PC-9 (cell line): Measurements from ENCODE around the gene TRMT13. TPM values are rescaled to one million over a fixed set of nuclear protein-coding genes. Genes with fewer than 3 reads are reported as not detected.
"Not testable (repeated sequence)": the region's sequence is repeated elsewhere in the genome, so short reads cannot be mapped to it uniquely, and the experiment has no call there.

Source experiments
- BruUV-seq: library from RNA; stranded (reverse); fragments of 400-500 nt; replicated peaks from 2 replicates; lab custom pipeline; 2021; lab: Mats Ljungman, UMichigan
- CTCF ChIA-PET: fragments of 300-600 bp; sonication (Branson Sonifier 250); formaldehyde crosslinking; loops from one replicate; lab custom pipeline; 2022; ENCODE audit warnings: antibody characterized with exemption; lab: Charles Lee
- POLR2A ChIA-PET: fragments of 300-600 bp; sonication (Branson Sonifier 250); formaldehyde crosslinking; loops from one replicate; lab custom pipeline; 2022; ENCODE audit warnings: antibody characterized with exemption; ENCODE audit not compliant: unreplicated experiment; lab: Charles Lee
- DNase-seq, 2 experiments: peaks; one replicate each; pipeline versions ENCODE4 v3.0.0 to v3.0.0-alpha.2; 2015 to 2022; ENCODE audit warnings: mixed read lengths in 1 of 2
- H2AFZ ChIP-seq: fragments of 200-600 bp; sonication (generic); 2 replicates; pipeline ENCODE4 v1.8.1; 2017; ENCODE audit warnings: antibody characterized with exemption
- H3F3A ChIP-seq: fragments of 200-600 bp; sonication (generic); 2 replicates; pipeline ENCODE4 v1.8.1; 2017; ENCODE audit warnings: antibody characterized with exemption, mild to moderate bottlenecking, low read depth; ENCODE audit not compliant: insufficient read depth
- H3K27ac ChIP-seq: fragments of 200-600 bp; sonication (generic); 2 replicates; pipeline ENCODE4 v1.6.1; 2016; ENCODE audit warnings: mixed run types
- H3K27me3 ChIP-seq: fragments of 200-600 bp; sonication (generic); 2 replicates; pipeline ENCODE4 v1.6.1; 2016; ENCODE audit warnings: low read depth, mixed run types; ENCODE audit not compliant: insufficient read depth
- H3K36me3 ChIP-seq: fragments of 200-600 bp; sonication (generic); 2 replicates; pipeline ENCODE4 v1.6.1; 2016; ENCODE audit warnings: low read depth, mixed run types
- H3K4me1 ChIP-seq: fragments of 200-600 bp; sonication (generic); replicated peaks from 2 replicates; pipeline ENCODE4 v1.6.1; 2016; ENCODE audit warnings: mixed run types; ENCODE audit not compliant: insufficient read depth
- H3K4me2 ChIP-seq: fragments of 200-600 bp; sonication (generic); 2 replicates; pipeline ENCODE4 v1.6.1; 2017; ENCODE audit warnings: mixed run types
- H3K4me3 ChIP-seq: fragments of 200-600 bp; sonication (generic); 2 replicates; pipeline ENCODE4 v1.6.1; 2016; ENCODE audit warnings: mixed run types
- H3K79me2 ChIP-seq: fragments of 200-600 bp; sonication (generic); 2 replicates; pipeline ENCODE4 v1.6.1; 2017; ENCODE audit warnings: low read depth, mixed run types
- H3K9me2 ChIP-seq: fragments of 200-600 bp; sonication (generic); 2 replicates; pipeline ENCODE4 v1.8.1; 2017; ENCODE audit warnings: mild to moderate bottlenecking; ENCODE audit not compliant: insufficient read depth
- H3K9me3 ChIP-seq: fragments of 200-600 bp; sonication (generic); 2 replicates; pipeline ENCODE4 v1.8.1; 2016; ENCODE audit warnings: low read depth; ENCODE audit not compliant: insufficient read depth
- H4K20me1 ChIP-seq: fragments of 200-600 bp; sonication (generic); 2 replicates; pipeline ENCODE4 v1.8.1; 2017; ENCODE audit not compliant: insufficient read depth
- EZH2 ChIP-seq: fragments of 200-600 bp; sonication (generic); IDR thresholded peaks from 2 replicates; pipeline ENCODE4 v1.8.0; 2017; ENCODE audit warnings: antibody characterized with exemption, low read depth
- intact Hi-C: fragments of 100-400 bp; cut with micrococcal nuclease; formaldehyde crosslinking; loops from one replicate; pipeline ENCODE4 v1.10.0; 2022; ENCODE audit not compliant: unreplicated experiment
- total RNA-seq: library from RNA; stranded (reverse); gene quantifications from 2 replicates; pipeline ENCODE4 v1.2.3, GENCODE V29; 2021
- TF ChIP-seq, protein P1 (sequence below): fragments of 200-600 bp; sonication (generic); conservative IDR thresholded peaks from 2 replicates; pipeline ENCODE4 v1.6.1; 2017; ENCODE audit warnings: mixed run types, antibody characterized with exemption, mild to moderate bottlenecking, moderate library complexity

Gene TRMT13
- total RNA-seq, 1 experiment from 2014 or later = 14.2 TPM

GRCh38 chr1:100187912-100188311, 54.9 kb downstream of the TRMT13 start:
- H3K27me3 ChIP-seq = no peaks in the 10 kb centered on the region
- ChIA-PET POLR2A (no interaction called here), CTCF (no interaction called here)
- no peak overlapping the region for H3K4me3 ChIP-seq
- no TSS peak for BruUV-seq
- H4K20me1 ChIP-seq = no peaks in the 10 kb centered on the region
- intact Hi-C loops = no loop called here
- no peak overlapping the region for H3K4me2 ChIP-seq
- H3K36me3 ChIP-seq = no peaks in the 10 kb centered on the region
- no peak overlapping the region for H3K27ac ChIP-seq
- H2AFZ ChIP-seq = no peak overlapping the region
- H3K9me2 ChIP-seq = no peaks in the 10 kb centered on the region
- H3K9me3 ChIP-seq = no peaks in the 10 kb centered on the region
- TF ChIP-seq, protein P1, sequence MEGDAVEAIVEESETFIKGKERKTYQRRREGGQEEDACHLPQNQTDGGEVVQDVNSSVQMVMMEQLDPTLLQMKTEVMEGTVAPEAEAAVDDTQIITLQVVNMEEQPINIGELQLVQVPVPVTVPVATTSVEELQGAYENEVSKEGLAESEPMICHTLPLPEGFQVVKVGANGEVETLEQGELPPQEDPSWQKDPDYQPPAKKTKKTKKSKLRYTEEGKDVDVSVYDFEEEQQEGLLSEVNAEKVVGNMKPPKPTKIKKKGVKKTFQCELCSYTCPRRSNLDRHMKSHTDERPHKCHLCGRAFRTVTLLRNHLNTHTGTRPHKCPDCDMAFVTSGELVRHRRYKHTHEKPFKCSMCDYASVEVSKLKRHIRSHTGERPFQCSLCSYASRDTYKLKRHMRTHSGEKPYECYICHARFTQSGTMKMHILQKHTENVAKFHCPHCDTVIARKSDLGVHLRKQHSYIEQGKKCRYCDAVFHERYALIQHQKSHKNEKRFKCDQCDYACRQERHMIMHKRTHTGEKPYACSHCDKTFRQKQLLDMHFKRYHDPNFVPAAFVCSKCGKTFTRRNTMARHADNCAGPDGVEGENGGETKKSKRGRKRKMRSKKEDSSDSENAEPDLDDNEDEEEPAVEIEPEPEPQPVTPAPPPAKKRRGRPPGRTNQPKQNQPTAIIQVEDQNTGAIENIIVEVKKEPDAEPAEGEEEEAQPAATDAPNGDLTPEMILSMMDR = no peak
- TF ChIP-seq EZH2 = no peak
- H3F3A ChIP-seq = no peaks in the 10 kb centered on the region; the same call in 1 of the 2 replicates
- no peak for DNase-seq
- no peaks in the 10 kb centered on the region for H3K4me1 ChIP-seq
- H3K79me2 ChIP-seq = no peaks in the 10 kb centered on the region

- Histone ChIP-seq H3K9me3 (no peaks in the 10 kb centered on the region), H2AFZ (no peak overlapping the region), H3K4me3 (no peak overlapping the region), H3K27me3 (no peaks in the 10 kb centered on the region), H3K79me2 (no peaks in the 10 kb centered on the region), H3K36me3 (no peaks in the 10 kb centered on the region), H4K20me1 (no peaks in the 10 kb centered on the region), H3F3A (no peaks in the 10 kb centered on the region; the same call in 1 of the 2 replicates), H3K27ac (no peak overlapping the region), H3K9me2 (no peaks in the 10 kb centered on the region), H3K4me2 (no peak overlapping the region), H3K4me1 (no peaks in the 10 kb centered on the region)
- TF ChIP-seq EZH2 = no peak
- TF ChIP-seq, protein P1 = no peak
- POLR2A ChIA-PET = no interaction called here
- CTCF ChIA-PET = no interaction called here
- DNase-seq = no peak
- no TSS peak for BruUV-seq
- intact Hi-C loops = no loop called here
Measured at GRCh38 chr1:100188617-100189016, 55.7 kb downstream of the TRMT13 start.

DNA sequence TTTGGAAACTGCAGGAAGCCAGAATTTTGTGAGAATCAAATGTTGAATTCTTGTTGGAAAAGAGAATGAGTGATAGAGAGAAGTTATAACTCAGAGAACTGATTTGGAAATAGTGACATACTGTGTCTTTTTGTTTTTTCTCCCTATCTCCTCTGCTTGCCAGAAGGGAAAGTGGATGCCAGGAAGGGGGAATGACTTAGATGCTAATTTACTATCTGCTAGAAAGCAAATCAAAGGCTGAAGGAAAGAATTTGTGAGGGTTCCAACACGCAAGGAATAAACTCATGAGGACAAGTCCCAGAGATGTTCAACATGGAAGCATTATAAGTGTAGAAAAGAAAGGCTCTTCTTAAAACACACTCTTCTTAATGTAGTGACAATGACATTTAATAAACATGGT, 65.6 kb downstream of the TRMT13 start:
- no peaks in the 10 kb centered on the region for H4K20me1 ChIP-seq
- ChIA-PET CTCF (no interaction called here), POLR2A (no interaction called here)
- intact Hi-C loops = no loop called here
- no peak overlapping the region for H3K27ac ChIP-seq
- no peak overlapping the region for H3K4me2 ChIP-seq
- TF ChIP-seq, protein P1 = no peak
- TF ChIP-seq EZH2 = no peak
- no TSS peak for BruUV-seq
- H2AFZ ChIP-seq = no peak overlapping the region
- no peak overlapping the region for H3K4me3 ChIP-seq
- H3K79me2 ChIP-seq = no peaks in the 10 kb centered on the region
- no peaks in the 10 kb centered on the region for H3K9me3 ChIP-seq
- no peaks in the 10 kb centered on the region; the same call in 1 of the 2 replicates for H3F3A ChIP-seq
- peaks cover 10% of the 10 kb centered on the region; the same call in 1 of the 2 replicates for H3K36me3 ChIP-seq
- no peak for DNase-seq
- H3K9me2 ChIP-seq = peaks cover 5% of the 10 kb centered on the region
- no peaks in the 10 kb centered on the region for H3K4me1 ChIP-seq
- H3K27me3 ChIP-seq = no peaks in the 10 kb centered on the region

GRCh38 chr1:100200060-100200459, 67.1 kb downstream of the TRMT13 start:
- H3K9me3 ChIP-seq, H3K4me1 ChIP-seq, DNase-seq, H3F3A ChIP-seq, H3K27me3 ChIP-seq, H4K20me1 ChIP-seq, H3K9me2 ChIP-seq, H3K4me2 ChIP-seq, POLR2A ChIA-PET, H2AFZ ChIP-seq, CTCF ChIA-PET, H3K4me3 ChIP-seq, H3K79me2 ChIP-seq, H3K27ac ChIP-seq, BruUV-seq, intact Hi-C loops: not testable (repeated sequence)
- peaks cover 14% of the 10 kb centered on the region; the same call in 1 of the 2 replicates for H3K36me3 ChIP-seq
